Activated CD8-positive, alpha-beta memory T cell treated with anti-CD3 and anti-CD28 coated beads for 1 hour (primary cell): ENCODE results near the gene XPR1.

Experiments
- DNase-seq, 2 donors: peaks; one replicate each; pipeline ENCODE4 v3.0.0-alpha.2; 2020; ENCODE audit warnings: low read depth in 1 of 2; ENCODE audit errors: extremely low read depth in 1 of 2

Gene XPR1

DNA sequence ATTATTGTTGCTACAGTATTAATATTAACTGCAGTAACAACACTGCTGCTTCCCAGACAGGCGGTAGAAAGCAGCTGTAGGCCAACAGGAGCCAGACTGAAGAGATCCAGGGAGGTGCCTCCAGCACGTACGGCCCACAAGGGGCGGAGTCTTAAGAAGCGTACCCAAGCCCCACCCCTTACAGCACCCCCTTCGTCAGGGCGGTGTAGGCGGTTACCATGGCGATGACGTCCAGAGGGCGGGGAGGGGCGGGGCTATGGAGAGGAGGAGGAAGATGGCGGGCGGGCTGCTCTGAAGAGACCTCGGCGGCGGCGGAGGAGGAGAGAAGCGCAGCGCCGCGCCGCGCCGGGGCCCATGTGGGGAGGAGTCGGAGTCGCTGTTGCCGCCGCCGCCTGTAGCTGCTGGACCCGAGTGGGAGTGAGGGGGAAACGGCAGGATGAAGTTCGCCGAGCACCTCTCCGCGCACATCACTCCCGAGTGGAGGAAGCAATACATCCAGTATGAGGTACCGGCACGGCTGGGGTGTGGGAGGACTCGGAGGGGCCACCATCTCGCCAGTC, at the start of gene XPR1:
Gene XPR1, plus strand, starts transcription at position 257 of the 560 bp plus-strand sequence. Its CDS starts 180 bp downstream, at position 437.
- peak; percentile 95 to 97 for DNase-seq

DNA sequence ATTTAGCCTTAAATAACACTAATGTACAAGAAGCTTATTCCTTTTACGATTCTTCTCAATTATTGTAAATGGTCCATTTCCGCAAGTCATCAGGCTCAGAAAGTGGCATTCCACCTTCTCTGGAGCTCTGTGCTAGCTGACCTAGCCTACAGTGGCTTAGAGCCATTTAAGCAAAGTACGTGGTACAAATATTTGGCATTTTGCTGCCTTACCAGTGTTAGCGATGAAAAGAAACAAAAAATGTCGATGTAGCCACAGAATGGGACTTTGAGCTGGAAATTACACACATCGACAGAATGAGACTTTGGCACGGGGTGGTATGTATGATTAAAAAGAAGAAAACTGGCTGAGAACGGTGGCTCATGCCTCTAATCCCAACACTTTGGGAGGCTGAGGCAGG, 47.0 kb upstream of the XPR1 start:
- no peak for DNase-seq

- no peak for DNase-seq
Observed at GRCh38 chr1:180585994-180586359, 45.8 kb upstream of the XPR1 start.

DNA sequence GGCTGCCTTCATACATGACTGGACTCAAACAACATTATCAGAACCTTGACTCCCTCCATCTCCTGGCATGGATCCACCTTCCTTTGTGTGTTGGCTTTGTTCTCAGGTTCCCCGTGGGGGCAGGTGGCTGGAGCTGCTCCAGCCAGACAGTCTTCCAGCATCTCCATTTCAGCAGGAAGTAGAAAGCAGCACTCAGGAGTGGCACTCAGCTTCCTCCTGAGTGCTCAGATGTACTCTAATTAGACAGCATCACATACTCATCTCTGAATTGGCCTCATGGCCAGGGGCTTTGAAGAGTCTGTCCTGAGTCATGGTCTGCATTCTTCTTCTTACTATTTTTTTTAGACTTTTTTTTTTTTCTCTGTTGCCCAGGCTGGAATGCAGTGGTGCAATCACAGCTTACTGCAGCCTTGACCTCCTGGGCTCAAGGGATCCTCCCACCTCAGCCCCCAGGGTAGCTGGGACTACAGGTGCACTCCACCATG, 45.1 kb upstream of the XPR1 start:
- DNase-seq = no peak

- no peak for DNase-seq
Observed at GRCh38 chr1:180588121-180588520, 43.7 kb upstream of the XPR1 start.

- DNase-seq = no peak
Observed at GRCh38 chr1:180590889-180591288, 40.9 kb upstream of the XPR1 start.

GRCh38 chr1:180593382-180593781, 38.4 kb upstream of the XPR1 start:
- no peak for DNase-seq

- no peak for DNase-seq
Observed at GRCh38 chr1:180594723-180595122, 37.1 kb upstream of the XPR1 start.

GRCh38 chr1:180595966-180596365, 35.9 kb upstream of the XPR1 start:
- DNase-seq = no peak

DNA sequence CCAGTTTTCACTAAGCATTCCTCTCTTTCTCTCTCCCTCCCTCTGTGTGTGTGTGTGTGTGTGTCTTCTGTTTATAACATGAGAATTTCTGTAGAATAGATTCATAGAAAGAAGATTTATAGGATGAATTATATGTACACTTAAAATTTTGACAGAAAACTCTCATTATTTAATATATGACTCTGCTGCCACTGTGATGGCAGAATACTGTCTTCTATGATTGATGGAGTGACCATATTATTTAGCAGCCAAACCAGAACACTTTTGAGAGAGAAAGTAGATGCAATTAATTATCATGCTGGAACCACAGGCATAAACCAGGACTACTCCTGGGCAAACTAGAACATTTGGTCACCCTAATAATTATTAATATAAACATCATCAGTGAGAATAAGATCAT, 34.3 kb upstream of the XPR1 start:
- DNase-seq = no peak

- no peak for DNase-seq
Observed at GRCh38 chr1:180598333-180598974, 33.4 kb upstream of the XPR1 start.

DNA sequence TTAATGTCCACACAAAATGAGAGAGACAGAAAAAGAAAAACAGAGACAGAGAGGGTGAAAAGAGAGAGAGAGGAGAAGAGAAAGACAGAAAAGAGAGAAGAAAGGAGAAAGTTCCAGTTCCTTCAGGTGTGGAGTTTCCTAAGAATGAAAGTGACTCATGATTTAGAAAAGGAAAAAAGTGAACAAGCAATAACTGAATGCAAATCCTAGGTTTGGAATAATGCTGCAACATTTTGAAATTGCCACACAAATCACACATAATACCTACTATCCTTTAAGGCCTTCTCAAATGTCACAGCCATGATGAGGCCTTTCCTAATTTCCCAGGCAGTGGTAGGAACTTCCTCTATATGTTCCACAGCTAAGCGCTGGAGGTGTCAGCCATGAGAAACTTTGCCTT, 31.5 kb upstream of the XPR1 start:
- no peak for DNase-seq

DNA sequence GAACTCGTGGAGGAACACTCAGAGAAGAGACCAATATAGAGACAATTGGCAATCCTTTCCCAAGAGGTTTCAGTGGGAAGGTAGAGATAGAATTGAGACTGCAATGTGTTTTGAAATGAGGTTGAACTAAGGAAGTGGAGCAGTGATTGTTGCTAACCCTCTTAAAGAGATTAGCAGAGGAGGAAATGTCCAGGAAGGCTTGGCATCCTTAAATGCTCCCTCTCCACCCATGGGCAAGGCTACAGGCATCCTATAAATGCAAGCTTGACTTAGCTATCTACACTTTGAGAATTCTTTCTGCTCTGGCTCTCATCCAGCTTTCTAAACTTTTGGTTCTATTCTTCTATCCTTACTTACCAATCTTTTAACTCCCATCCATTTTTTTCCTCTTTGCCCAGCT, 30.3 kb upstream of the XPR1 start:
- no peak for DNase-seq

DNA sequence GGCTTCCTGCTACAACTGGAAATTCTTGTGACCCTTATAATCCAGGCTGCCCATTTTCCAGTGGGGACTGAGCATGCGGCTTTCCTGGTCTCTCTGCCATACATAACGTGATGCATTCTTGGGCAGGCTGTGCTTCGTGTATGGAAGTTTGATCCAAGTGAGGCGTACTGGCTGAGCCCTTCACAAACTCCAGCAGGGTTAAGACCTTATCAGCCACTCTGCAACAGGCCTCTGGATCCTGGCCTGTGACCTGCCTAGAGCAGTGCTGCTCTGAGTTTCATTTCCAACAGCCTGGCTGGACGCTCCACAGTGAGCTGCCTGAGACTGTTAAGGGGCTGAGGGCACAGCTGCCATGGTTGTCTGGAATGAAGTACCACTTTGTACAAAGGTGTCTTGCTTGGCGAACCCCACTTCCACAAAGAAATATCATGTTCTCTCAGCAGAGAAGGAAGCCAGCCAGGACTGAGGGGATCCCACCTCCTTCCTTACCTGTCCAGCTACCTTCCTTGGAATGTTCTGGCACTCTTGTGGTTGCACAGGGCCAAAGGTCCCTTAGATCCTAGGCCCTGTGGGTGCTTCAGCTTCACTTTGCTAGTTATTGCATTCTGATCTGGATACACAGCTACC, 28.5 kb upstream of the XPR1 start:
- DNase-seq = no peak

- DNase-seq = no peak
Observed at GRCh38 chr1:180603850-180604226, 28.0 kb upstream of the XPR1 start.

GRCh38 chr1:180606155-180606554, 25.7 kb upstream of the XPR1 start:
- DNase-seq = no peak

DNA sequence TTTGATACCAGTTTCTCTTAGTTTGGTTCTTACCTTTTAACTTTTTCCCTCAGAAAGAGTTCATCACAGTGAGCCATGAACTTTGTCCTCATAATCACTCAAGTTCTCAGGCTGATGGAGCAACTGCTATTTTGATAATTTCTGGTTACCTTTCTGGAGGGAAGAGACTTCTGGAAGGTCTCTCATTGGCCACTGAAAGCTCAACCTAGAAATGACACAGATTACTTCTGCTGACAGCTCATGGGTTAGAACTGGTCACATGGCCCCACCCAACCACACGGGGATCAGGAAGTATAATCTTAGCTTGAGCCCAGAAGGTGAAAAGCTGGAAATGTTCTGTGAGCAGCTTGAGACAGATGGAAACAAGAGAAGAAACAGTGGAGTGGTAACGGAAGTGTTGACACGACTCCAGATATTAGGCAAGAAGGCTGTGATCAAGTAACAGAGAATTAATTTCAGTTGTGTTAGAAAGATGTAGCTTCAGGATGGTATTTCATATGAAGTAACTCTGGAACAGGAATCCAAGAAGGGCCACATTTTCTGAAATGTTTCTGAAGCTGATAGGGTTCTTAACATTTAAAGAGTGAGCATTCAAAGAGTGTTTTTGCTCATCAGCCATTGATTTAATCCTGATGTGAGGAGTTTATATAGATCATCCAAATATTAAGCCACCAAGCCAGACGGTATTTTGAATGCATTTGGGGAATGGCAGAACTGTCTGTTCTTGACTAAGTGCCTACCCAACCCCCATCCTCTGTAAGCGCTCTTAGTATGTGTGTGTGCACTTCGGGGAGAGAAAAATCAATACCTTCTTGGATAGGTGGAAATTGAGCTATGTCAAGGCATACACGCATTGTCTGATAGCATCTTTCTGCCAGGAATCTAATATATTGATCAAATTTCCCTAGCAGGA, 21.9 kb upstream of the XPR1 start:
- DNase-seq = no peak

GRCh38 chr1:180610556-180611015, 21.2 kb upstream of the XPR1 start:
- no peak for DNase-seq

DNA sequence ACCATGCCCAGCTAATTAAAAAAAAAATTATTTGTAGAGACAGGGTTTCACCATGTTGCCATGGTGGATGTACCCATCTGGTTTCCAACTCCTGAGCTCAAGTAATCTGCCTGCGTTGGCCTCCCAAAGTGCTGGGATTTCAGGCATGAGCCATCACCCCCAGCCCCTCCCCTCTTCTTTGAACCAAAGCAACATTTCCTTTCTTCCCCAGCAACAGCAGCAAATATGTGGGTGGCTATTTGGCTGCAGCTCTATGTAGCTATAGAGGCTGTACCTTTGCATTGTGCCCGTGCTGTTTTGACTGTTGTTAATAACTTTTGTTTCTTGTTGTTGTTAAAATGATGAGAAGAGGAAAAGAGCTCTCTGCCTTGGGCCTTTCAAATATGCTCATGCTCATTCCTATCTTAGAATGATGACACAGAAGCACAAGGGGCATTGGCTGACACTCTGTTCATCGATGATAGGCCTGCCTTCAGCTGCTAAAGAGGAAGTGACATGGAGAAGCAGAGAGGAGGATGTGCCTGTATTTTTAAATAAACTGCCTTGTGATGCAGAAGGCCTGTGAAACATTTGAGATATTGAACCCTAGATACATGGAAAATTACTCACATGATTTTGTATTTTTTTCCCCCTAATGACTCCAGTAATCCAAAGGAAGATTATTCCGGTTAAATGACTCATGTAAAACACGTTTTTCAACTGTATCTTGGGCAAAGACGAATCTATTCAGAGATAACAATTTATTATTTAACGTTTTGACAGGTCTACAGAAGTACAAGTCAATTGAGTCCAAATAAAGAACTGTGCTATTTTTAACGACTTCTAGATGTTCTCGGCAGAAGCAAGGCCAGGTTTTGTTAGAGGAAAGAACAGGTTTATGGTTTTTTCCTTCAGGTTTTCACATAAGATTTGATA, 20.5 kb upstream of the XPR1 start:
- DNase-seq = no peak

DNA sequence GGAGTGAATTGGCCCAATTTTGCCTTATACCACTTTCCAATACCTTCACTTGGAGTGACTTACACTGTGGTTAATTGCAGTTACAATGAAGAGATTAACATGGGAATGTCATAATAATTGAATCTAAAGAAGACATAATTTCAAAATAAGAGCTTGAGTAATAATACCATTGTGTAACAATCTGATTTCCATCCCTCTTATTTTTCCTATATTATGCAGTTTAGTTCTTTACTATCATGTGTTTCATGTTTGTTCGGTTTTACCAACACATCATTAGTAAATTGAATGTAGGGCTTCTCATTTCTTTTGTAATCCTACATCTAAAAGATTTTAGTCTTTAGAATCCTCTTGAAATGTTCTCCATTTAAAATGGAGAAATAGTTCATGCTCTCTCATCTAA, 19.2 kb upstream of the XPR1 start:
- no peak for DNase-seq
